VCaP (cell line): Measurements from ENCODE around the gene EPHB2.
"Not testable (repeated sequence)": the region's sequence is repeated elsewhere in the genome, so short reads cannot be mapped to it uniquely, and the experiment has no call there.

Experiments used
- H3K27ac ChIP-seq: fragments of 450-650 bp; 2 replicates; pipeline ENCODE4 v1.5.1; 2017
- CTCF ChIP-seq: fragments of 450-650 bp; conservative IDR thresholded peaks from 2 replicates; pipeline ENCODE4 v1.5.1; 2017; ENCODE audit warnings: mild to moderate bottlenecking, moderate library complexity

Gene EPHB2

GRCh38 chr1:22836850-22837249, 126.2 kb downstream of the EPHB2 start:
- TF ChIP-seq CTCF, result no peak

GRCh38 chr1:22837332-22837731, 126.7 kb downstream of the EPHB2 start:
- TF ChIP-seq CTCF, result no peak
- no peak overlapping the region for H3K27ac ChIP-seq

More at GRCh38 chr1:22836850-22837249, 126.2 kb downstream of the EPHB2 start:
- H3K27ac ChIP-seq, result no peak overlapping the region

GRCh38 chr1:22838965-22839364, 128.3 kb downstream of the EPHB2 start:
- no peak for TF ChIP-seq CTCF
- no peak overlapping the region for H3K27ac ChIP-seq

GRCh38 chr1:22839806-22840205, 129.2 kb downstream of the EPHB2 start:
- TF ChIP-seq CTCF, result no peak
- H3K27ac ChIP-seq, result no peak overlapping the region

- no peak for TF ChIP-seq CTCF
- H3K27ac ChIP-seq, result no peak overlapping the region
Observed at GRCh38 chr1:22841142-22841541, 130.5 kb downstream of the EPHB2 start.

- TF ChIP-seq CTCF, result no peak
Observed at GRCh38 chr1:22841860-22842281, 131.2 kb downstream of the EPHB2 start.

GRCh38 chr1:22843441-22844183, 133.0 kb downstream of the EPHB2 start:
- H3K27ac ChIP-seq, result not testable (repeated sequence)

More at GRCh38 chr1:22841860-22842281, 131.2 kb downstream of the EPHB2 start:
- H3K27ac ChIP-seq, result no peak overlapping the region

- H3K27ac ChIP-seq, result no peak overlapping the region
- TF ChIP-seq CTCF, result no peak
Observed at GRCh38 chr1:22844621-22845020, 134.0 kb downstream of the EPHB2 start.
